ENCODE data around the gene SLMAP.
"Not testable (repeated sequence)": the region's sequence is repeated elsewhere in the genome, so short reads cannot be mapped to it uniquely, and the experiment has no call there.

The SLMAP gene

GRCh38 chr3:57796261-57796660, 40.2 kb downstream of the SLMAP start:
- peak; percentile 33 for DNase-seq

GRCh38 chr3:57797701-57798487, 41.8 kb downstream of the SLMAP start:
- no peak for DNase-seq

DNA sequence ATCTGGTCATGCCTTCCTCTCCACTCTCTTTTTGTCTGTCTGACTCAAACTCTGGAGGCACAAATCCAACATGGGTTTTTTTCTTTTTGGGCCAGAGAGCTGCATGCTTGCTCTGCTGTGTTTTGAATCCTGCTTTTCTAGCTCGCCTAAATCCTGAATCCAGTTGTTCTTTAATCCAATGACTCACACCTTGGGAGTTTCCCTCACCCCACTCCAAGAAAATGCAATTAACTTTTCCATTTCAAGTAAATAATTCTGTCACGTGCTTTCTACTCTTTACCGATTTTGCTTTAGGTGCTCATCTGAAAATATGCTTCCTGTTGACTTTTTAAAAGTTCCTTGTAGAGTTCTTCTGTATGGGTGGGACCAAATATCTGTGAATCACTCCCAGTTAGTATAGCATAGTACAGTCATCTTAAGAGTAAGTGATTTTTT, 47.6 kb downstream of the SLMAP start:
- no peak for DNase-seq

- DNase-seq, result peak; percentile 61
These were observed 49.2 kb downstream of the SLMAP start for GRCh38 chr3:57805266-57805665.

GRCh38 chr3:57805674-57806073, 49.6 kb downstream of the SLMAP start:
- DNase-seq, result peak; percentile 50

- DNase-seq, result not testable (repeated sequence)
These were observed 50.1 kb downstream of the SLMAP start for GRCh38 chr3:57806195-57806594.

DNA sequence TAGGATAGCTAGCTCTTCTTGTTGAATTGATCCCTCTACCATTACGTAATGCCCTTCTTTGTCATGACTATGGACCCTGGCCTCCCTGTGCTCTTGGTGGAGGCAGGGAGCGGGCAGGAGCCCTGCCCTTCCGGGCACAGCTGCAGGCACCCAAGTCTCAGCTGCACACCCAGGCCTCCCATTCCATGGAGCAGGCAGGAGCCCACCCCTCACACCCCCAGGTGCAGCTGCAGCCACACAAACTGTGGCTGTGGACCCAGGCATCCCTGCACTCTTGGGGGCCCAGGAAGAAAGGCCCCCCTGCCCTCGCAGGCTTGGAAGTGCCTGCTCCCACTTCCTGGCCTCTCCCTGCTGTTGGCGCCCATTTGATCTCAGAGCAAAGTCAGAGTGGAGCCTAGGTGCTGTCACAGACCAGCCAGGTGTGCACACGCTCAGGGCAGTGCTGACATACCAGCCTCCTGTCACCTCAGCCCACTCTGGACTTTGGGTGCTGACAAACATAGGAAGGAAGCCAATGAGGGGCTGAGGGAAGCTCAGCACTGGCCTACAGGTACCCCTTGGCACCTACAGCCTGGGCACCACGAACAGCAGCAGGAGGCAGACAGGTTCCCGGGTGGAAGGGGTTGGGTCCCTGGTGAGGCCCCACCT, 53.0 kb downstream of the SLMAP start:
- DNase-seq, result no peak

DNA sequence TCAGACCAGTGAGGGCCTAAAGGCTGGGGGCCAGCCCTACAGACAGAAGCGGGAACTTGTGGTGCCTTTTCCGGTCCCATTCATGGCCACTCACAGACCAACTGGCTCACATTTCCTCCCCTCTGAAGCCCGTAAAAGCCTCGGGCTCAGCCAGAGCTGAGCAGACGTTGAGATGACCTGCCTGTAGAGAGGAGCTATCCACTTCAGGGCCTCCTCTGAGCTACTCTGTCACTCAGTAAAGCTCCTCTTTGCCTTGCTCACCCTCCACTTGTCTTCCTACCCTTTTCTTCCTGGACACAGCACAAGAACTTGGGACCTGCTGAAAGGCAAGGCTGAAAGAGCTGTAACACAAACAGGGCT, 53.5 kb downstream of the SLMAP start:
- DNase-seq, result no peak

- DNase-seq, result no peak
These were observed 53.9 kb downstream of the SLMAP start for GRCh38 chr3:57810048-57810447.

- no peak for DNase-seq
These were observed 54.5 kb downstream of the SLMAP start for GRCh38 chr3:57810471-57811137.

- DNase-seq, result no peak
These were observed 58.9 kb downstream of the SLMAP start for GRCh38 chr3:57815036-57815435.

GRCh38 chr3:57816471-57817095, 60.5 kb downstream of the SLMAP start:
- peak; percentile 41 for DNase-seq

DNA sequence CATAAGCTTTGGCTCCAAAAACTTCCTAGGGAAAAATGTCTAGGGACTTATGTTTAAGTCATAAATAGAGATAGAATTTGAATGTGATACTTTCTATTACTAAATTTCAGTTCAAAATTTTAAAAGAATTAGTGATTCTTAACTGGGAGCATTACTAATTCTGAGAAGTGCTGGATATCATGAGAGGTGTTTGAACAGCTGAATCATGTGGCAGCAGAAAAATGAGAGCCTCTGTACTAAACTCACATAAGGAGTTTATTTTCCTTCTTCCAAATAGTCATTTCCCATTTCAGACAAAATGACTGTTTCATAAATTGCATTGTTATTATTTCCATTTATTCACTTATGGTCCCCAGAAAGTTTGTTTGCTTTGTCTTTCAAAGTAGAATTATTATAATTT, 62.7 kb downstream of the SLMAP start:
- DNase-seq, result no peak

DNA sequence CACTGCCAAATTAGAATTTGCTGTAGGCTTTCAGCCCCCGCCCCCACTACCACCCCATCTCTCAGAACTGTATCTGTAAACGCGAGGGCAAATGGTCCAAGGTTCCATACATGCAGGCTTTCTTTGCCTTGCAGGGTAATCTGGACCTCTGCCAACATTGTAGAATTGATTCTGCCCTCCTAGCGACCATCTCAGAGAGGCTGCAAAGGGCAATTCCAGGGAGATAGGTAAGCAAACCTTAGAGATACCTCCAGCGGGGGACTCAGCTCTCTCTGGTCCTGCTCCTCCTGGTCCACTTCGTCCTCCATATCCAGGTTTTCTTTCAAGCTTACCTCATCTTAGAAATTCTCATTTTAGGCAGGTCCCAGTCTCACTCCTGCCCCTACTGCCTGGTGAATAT, 64.4 kb downstream of the SLMAP start:
- peak; percentile 40 for DNase-seq

- no peak for DNase-seq
These were observed 65.7 kb downstream of the SLMAP start for GRCh38 chr3:57821765-57822164.

DNA sequence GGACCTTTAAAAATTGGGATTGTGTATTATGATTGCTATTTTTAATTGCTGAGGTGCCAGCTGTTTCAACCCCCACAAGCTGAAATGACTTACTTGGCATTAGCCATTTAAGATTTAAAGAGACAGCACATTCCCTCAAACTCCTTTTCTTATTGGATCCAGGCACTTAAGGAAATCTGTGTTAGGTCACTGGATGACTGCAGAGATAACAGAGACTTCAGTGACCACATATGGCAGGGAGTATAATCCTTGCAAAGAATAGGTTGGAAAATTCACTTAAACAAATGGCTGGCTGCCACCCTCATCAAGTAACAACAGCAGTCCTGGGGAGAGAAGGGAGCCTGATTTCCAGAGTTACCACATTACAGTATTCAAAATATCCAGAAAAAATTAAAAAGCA, 66.6 kb downstream of the SLMAP start:
- DNase-seq, result no peak

- DNase-seq, result no peak
These were observed 69.0 kb downstream of the SLMAP start for GRCh38 chr3:57825116-57825515.

GRCh38 chr3:57826245-57826951, 70.3 kb downstream of the SLMAP start:
- DNase-seq, result peak; percentile 31

DNA sequence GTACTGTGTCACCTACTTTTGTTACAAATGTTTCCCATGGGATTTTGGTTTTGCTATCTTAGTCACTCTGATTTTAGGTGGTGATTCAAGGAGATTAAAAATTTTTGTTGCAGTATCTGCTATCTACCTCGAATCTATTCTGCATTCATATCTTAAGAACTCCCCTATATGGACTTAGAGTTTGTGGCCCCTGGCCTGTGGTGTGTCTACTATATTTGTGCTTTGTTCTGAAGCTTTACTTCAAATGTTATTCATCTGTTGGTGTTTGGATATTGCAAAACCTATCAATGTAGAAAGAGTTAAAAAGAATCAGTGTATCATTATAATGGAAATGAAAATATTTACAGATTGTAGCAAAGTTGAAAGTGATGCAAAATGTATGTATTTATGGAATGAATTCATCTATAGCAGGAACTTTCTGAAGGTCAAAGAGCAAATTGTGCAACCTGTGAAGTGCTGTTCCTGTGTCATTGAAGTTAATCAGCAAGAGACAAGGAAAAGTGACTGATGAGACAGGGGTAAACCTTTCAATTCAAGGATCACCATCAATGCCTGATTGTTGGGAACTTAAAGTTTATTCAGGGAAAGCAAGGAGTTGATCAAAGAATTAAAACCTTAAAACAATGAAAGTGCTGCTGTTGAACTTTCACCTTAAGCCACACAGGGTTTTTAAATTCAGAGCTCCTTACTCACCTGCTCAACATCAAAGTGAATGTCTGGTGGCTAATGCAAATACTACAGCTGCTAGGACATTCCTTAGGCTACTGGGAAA, 71.0 kb downstream of the SLMAP start:
- DNase-seq, result no peak

- DNase-seq, result no peak
These were observed 71.6 kb downstream of the SLMAP start for GRCh38 chr3:57827757-57828156.

DNA sequence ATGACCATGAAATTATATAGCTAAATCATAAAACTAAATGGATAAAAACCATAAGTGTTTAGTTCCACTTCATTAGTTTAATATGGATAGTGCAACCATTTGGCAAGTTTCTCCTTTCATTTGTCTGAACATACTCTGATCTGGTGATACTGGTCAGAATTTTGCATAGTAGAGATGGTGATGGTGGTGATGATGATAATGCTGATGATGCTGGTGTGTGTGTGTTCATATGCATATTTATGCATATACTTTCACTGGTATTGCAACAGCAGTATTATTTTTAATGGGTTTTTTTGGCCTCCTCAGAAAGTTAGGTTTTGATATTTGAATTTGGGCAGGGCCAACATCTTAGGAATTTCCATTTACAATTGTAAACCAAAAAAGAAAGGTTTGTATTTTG, 76.4 kb downstream of the SLMAP start:
- DNase-seq, result no peak

GRCh38 chr3:57832900-57833313, 76.8 kb downstream of the SLMAP start:
- no peak for DNase-seq
